Smooth muscle cell (in vitro differentiated cells): Measurements from ENCODE around the gene AKT1. TPM values are rescaled to one million over a fixed set of nuclear protein-coding genes. Genes with fewer than 3 reads are reported as not detected.

Experiments
- DNase-seq: peaks from one replicate; lab custom pipeline; 2025; ENCODE audit not compliant: unreplicated experiment; lab: John Stamatoyannopoulos, UW
- H2AFZ ChIP-seq: fragments of 200-600 bp; sonication (generic); 2 replicates; pipeline ENCODE4 v1.6.0; 2016; ENCODE audit warnings: antibody characterized with exemption, low read depth, mild to moderate bottlenecking
- H3F3A ChIP-seq: fragments of 200-600 bp; sonication (generic); 2 replicates; pipeline ENCODE4 v1.6.0; 2017; ENCODE audit warnings: antibody characterized with exemption, low read depth
- H3K27ac ChIP-seq: fragments of 200-600 bp; sonication (generic); 2 replicates; pipeline ENCODE4 v1.5.1; 2016; ENCODE audit warnings: low read depth, mild to moderate bottlenecking
- H3K27me3 ChIP-seq: fragments of 200-600 bp; sonication (generic); 2 replicates; pipeline ENCODE4 v1.6.1; 2016; ENCODE audit warnings: low read depth, mild to moderate bottlenecking
- H3K36me3 ChIP-seq: fragments of 200-600 bp; sonication (generic); 2 replicates; pipeline ENCODE4 v1.5.1; 2016; ENCODE audit warnings: low read depth
- H3K4me1 ChIP-seq: fragments of 200-600 bp; sonication (generic); 2 replicates; pipeline ENCODE4 v1.5.1; 2016; ENCODE audit warnings: low read depth
- H3K4me2 ChIP-seq: fragments of 200-600 bp; sonication (generic); 2 replicates; pipeline ENCODE4 v1.6.0; 2016; ENCODE audit warnings: mild to moderate bottlenecking
- H3K4me3 ChIP-seq: fragments of 200-600 bp; sonication (generic); 2 replicates; pipeline ENCODE4 v1.5.1; 2016; ENCODE audit warnings: mild to moderate bottlenecking
- H3K79me2 ChIP-seq: fragments of 200-600 bp; sonication (generic); 2 replicates; pipeline ENCODE4 v1.6.0; 2016; ENCODE audit warnings: low read depth, mild to moderate bottlenecking
- H3K9ac ChIP-seq: fragments of 200-600 bp; sonication (generic); 2 replicates; pipeline ENCODE4 v1.6.0; 2016; ENCODE audit warnings: low read depth
- H3K9me3 ChIP-seq: fragments of 200-600 bp; sonication (generic); replicated peaks from 2 replicates; pipeline ENCODE4 v1.5.1; 2016; ENCODE audit warnings: low read depth
- H4K20me1 ChIP-seq: fragments of 200-600 bp; sonication (generic); 2 replicates; pipeline ENCODE4 v1.6.0; 2016; ENCODE audit warnings: low read depth
- CTCF ChIP-seq: fragments of 200-600 bp; sonication (generic); IDR thresholded peaks from 2 replicates; pipeline ENCODE4 v1.5.1; 2017; ENCODE audit warnings: borderline replicate concordance, mild to moderate bottlenecking, antibody characterized with exemption; ENCODE audit not compliant: insufficient read depth, poor library complexity, severe bottlenecking
- WGBS: methylation state at CpG from one replicate; pipeline ENCODE4 v1.1.7; 2016; ENCODE audit warnings: low lambda C conversion rate; 5-methylcytosine and 5-hydroxymethylcytosine counted together
- polyA plus RNA-seq: library from polyadenylated mRNA; unstranded; fragments of >200 nt; fragmentation: Nextera tagmentation; extraction: Ambion mirVana; gene quantifications from 2 replicates; pipeline ENCODE4 v1.2.1, GENCODE V29; 2016
- total RNA-seq: library from RNA; depleted of rRNA; stranded (reverse); fragments of >200 nt; gene quantifications from 2 replicates; pipeline ENCODE4 v1.2.3, GENCODE V29; 2014

AKT1 gene
- total and polyA plus RNA-seq, 2 experiments from 2014 or later, result 99.9 to 189 TPM

- no peak overlapping the region for H3K27ac ChIP-seq
- H4K20me1 ChIP-seq, result peaks cover 9% of the 10 kb centered on the region
- no peak for DNase-seq
- H3K9ac ChIP-seq, result no peak overlapping the region
- TF ChIP-seq CTCF, result no peak
- H3F3A ChIP-seq, result peaks cover 18% of the 10 kb centered on the region
- H3K27me3 ChIP-seq, result no peaks in the 10 kb centered on the region
- H3K9me3 ChIP-seq, result no peaks in the 10 kb centered on the region
- no peak overlapping the region for H2AFZ ChIP-seq
- H3K36me3 ChIP-seq, result no peaks in the 10 kb centered on the region
- peak overlapping the region; percentile 96 for H3K4me2 ChIP-seq
- no peaks in the 10 kb centered on the region for H3K79me2 ChIP-seq
- WGBS, result 83% methylated on average over 45 of the region's 45 CpGs
- H3K4me1 ChIP-seq, result peaks cover 13% of the 10 kb centered on the region
- H3K4me3 ChIP-seq, result peak overlapping the region; percentile 71
These were observed 6.2 kb upstream of the AKT1 start for GRCh38 chr14:104801520-104802393.

GRCh38 chr14:104800771-104801519 lies 5.4 kb upstream of the AKT1 start, which contains the start of gene ZBTB42:
ZBTB42 (plus strand) TSS chr14:104801101; CDS start chr14:104801198, 97 bp downstream.
- peak within 1 kb of the TSS; percentile 71 for H3K4me3 ChIP-seq
- TF ChIP-seq CTCF, result no peak
- H3K79me2 ChIP-seq, result no peaks in the 10 kb centered on the region
- H3K27me3 ChIP-seq, result no peaks in the 10 kb centered on the region
- peak within 1 kb of the TSS; percentile 81 for H3K9ac ChIP-seq
- 2% methylated on average over 88 of the region's 105 CpGs for WGBS
- H3F3A ChIP-seq, result peaks cover 23% of the 10 kb centered on the region
- peaks cover 20% of the 10 kb centered on the region for H3K4me1 ChIP-seq
- H4K20me1 ChIP-seq, result peaks cover 9% of the 10 kb centered on the region
- DNase-seq, result no peak
- peak within 1 kb of the TSS; percentile 96 for H3K4me2 ChIP-seq
- peak within 1 kb of the TSS; percentile 49 for H3K27ac ChIP-seq
- no peaks in the 10 kb centered on the region for H3K9me3 ChIP-seq
- peak within 1 kb of the TSS; percentile 95 for H2AFZ ChIP-seq
- H3K36me3 ChIP-seq, result no peaks in the 10 kb centered on the region

- Histone ChIP-seq H3K79me2 (no peaks in the 10 kb centered on the region), H3K9ac (peak overlapping the region; percentile 81), H3K36me3 (no peaks in the 10 kb centered on the region), H3K27ac (peak overlapping the region; percentile 49), H3K9me3 (no peaks in the 10 kb centered on the region), H3K4me3 (peak overlapping the region; percentile 71), H4K20me1 (peaks cover 9% of the 10 kb centered on the region), H3K27me3 (no peaks in the 10 kb centered on the region), H3K4me2 (peak overlapping the region; percentile 96), H2AFZ (peak overlapping the region; percentile 95), H3F3A (peaks cover 23% of the 10 kb centered on the region), H3K4me1 (peaks cover 22% of the 10 kb centered on the region)
- WGBS, result 2% methylated on average over 15 of the region's 83 CpGs
- DNase-seq, result peak; percentile 59
- TF ChIP-seq CTCF, result peak; percentile 41
These were observed 4.6 kb upstream of the AKT1 start for GRCh38 chr14:104800015-104800770.
